Measurements from ENCODE around the gene GNA12.

DNA sequence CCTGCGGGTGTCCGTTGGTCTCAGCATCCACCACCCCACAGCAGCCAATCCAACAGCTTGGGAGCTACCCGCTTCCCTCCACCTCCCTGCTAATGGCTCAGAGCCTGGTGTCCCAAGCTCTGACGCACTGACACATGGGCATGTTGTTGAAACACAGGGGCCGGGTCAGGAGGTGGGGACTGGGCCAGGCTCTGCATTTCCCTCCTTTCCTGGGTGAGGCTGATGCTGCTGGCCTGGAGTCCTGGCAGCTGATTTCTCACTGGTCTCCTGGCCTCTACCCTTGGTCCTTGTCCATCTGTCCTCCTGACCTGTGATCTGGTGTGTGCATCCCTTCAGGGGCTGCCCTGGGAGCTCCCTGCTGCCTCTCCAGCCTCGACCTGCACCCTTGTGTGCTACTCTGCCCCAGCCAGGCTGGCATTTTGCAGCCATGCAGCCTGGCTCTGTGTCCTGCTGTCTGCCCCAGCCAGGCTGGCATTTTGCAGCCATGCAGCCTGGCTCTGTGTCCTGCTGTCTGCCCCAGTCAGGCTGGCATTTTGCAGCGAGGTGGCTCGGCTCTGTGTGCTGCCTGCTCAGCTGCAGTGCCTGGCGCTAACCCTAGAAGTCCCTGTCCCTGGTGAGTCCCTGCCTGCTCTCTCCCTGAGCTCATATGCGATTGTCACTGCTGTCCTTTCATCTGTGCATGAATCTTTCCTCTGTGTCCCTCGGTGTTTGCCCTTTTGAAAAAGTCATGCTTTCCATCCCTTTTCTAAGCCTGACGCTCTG is 142.1 kb downstream of the GNA12 start:
- TF ChIP-seq, protein P1, sequence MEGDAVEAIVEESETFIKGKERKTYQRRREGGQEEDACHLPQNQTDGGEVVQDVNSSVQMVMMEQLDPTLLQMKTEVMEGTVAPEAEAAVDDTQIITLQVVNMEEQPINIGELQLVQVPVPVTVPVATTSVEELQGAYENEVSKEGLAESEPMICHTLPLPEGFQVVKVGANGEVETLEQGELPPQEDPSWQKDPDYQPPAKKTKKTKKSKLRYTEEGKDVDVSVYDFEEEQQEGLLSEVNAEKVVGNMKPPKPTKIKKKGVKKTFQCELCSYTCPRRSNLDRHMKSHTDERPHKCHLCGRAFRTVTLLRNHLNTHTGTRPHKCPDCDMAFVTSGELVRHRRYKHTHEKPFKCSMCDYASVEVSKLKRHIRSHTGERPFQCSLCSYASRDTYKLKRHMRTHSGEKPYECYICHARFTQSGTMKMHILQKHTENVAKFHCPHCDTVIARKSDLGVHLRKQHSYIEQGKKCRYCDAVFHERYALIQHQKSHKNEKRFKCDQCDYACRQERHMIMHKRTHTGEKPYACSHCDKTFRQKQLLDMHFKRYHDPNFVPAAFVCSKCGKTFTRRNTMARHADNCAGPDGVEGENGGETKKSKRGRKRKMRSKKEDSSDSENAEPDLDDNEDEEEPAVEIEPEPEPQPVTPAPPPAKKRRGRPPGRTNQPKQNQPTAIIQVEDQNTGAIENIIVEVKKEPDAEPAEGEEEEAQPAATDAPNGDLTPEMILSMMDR (conservative IDR thresholded peaks at IDR 0.05) = no peak
- TF ChIP-seq ZFX (IDR thresholded peaks at IDR 0.05) = no peak
